NAMALWA (cell line): ENCODE results near the gene MLX.

ENCODE experiments used
- DNase-seq: peaks from one replicate; pipeline ENCODE4 v3.0.0-alpha.2; 2015; ENCODE audit warnings: low spot score

The MLX gene, protein sequence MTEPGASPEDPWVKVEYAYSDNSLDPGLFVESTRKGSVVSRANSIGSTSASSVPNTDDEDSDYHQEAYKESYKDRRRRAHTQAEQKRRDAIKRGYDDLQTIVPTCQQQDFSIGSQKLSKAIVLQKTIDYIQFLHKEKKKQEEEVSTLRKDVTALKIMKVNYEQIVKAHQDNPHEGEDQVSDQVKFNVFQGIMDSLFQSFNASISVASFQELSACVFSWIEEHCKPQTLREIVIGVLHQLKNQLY

DNA sequence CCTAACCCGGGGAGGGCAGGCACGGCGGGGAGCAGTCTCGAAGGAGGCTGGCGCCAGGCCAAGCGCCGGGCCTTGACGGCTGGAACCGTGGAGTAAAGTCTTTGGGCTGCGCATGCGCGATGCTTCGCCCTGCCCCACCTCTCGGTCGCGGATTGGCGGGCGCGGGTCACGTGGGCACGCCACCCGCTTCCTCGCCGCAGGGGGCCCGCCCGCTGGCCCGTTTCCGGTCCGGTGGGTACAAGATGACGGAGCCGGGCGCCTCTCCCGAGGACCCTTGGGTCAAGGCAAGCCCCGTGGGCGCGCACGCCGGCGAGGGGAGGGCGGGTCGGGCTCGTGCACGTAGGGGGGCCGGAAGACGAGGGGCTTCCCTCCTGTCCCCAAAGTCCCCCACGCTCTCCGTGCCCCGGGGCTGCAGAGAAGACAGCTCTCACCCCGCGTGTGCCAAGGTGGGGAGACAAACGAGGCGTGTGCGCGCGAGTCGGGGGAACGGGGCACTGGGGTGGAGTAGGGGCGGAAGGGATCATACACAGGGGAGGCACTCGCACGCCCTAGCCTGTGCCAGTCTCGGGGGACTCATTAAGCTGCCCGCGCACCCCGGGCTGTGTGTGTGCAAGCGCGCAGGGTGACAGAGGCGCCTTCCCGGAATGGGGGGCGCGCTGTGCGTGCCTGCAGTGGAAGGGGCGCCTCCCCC is at the start of gene MLX:
Gene MLX (plus strand): TSS at position 218 of the 691 bp plus-strand sequence. CDS start 25 bp downstream, at position 243.
- peak; percentile 94 for DNase-seq

DNA sequence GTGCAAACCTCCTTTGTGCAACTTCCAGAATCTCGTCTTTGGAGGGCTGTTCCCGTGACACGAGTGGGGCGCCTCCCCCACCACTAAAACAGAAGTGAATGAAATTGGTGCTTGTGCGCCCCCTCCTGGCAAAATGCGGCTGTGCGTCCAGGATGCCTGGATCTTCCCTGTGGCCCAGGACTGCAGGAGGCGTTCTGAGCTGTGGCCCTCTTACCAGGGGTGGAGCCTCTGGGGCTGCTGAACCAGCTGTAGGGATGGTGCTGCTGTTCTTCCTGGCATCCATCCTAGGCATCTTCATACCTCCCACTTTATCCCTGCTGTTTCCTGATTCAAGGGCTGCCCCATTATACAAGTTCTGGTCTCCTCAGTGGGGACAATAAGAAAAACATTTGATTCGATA is 49.4 kb upstream of the MLX start:
- peak; percentile 82 for DNase-seq

DNA sequence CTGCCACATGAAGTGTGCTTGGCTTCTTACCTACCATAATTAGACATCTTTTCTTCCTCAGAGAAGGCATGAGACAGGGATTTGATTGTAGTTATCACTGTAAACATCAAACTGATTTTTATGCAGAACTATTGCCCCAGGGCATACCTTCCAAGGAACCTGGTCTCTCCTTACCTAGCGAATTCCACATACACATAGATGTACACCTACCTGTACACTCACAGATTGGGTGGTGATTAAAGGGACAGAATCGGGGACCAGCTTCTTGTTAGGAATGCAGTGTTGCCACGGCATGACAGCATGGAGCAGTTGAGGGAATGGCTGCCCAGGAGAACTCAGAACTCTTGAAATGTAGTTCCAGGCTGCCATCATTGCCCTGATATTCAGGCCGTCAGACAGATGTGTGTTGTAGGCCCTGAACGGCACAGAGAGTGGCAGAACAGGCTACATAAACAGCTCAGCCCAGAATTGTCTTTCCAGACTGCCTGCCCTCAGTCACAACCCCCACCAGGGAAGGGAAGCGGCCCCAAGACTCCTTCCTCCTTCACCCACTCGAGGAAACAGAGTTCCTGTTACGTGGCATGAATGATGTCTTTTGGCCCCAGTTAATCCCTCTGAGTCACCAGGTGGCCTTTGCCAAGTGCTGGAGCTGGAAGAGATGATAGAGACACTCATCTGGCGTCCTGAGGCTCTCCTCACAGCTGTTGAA is 48.7 kb upstream of the MLX start:
- no peak for DNase-seq

DNA sequence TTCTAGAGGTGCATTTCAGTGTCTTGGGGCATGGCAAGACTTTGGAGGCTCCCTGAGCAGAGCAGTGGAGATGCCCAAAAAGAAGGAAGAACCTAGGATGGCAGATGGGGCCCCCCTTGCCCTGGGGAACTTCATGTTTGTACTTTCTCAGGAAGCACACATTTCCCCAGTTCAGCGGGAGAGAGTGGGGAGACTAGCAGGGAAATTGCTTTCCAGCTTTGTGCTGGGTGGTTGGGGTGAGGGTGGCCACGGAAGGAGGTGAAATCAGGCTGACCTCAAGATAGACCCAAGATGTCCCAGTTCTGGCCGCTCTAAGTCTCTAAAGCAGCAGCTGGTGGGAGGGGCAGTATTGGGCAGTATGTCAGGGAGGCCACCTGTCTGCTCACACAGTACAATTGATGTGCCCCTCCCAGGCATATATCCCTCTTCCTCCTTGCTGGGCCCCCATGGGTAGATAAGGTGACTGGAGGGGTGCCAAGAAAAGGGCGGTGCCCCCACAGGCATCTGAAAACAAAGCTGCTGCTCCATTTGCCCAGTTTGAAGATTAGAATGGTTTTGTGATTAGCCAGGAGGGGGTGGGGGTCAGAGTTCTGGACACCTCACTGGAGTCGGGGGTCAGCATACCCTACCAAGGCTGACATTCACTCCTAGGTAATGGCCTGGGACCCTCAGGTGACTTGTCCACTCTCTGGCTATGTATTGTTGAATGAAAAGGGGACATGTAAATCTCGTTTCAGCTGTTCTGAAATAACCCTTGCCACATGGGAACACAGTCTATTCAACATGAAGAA is 48.0 kb upstream of the MLX start:
- no peak for DNase-seq

DNA sequence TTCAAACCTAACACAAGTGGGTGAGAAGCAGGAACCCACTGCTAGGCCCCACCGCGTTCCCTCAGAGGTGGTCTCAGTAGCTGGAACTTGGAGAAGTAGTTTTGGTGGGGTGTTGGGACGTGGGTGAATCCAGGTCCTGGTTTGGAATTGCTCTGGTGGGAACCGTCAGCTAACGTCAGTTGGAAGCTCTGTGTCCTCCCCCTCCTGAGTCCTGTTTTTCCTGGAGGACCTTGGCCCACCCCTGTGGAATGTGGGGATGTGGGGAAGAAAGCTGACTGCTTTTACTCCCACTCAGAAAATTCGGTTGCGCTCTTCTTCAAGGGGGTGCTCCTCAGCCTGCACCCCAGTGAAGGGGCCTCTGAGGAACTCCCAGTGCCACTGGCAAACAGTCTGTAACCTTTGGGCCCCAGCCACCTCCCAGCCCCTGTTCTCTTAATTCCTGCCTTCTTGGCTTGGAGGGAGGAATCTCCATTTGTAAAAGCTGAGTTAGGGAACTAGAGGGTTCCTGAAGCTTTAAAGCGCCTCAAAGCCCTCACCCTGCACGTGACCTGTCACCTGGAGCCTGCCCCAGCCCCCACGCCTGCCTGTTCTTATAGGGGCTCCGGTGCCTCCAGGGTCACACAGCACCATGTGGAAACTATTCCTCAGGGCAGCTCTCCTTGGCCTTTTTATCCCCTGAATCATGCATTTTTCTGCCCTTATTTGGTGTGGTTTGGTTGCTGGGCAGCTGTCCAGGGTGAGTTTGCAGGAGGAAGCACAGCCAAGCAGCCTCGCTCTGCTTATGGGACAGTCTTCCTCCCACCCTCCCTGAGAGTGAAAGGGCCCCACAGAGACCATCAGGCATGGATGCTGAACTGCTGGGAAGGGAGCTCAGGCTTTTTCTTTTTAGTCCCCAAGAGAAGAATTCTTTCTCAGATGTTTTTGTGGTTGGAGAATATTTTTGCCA is 47.1 kb upstream of the MLX start:
- DNase-seq, result no peak

DNA sequence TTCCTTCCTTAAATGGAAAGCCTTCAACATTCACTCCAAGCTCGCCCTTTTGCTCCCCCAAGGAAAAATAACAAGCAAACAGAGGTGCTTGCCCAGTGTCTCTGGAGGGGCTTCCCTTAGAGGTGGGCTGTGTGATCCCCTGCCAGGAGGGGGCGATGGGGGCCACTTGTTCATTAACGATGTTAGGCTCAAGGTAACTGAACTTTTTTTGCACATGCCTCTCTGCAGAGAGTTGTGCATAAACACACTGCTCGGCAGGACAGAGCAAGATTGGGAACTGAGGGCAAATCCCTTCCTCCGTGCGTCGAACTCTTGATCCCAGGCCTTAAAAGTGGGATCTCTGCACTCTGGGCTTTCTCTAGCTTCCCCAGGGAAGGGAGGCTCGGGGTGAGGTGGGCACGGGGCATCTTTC is 46.4 kb upstream of the MLX start:
- DNase-seq, result peak; percentile 62

DNA sequence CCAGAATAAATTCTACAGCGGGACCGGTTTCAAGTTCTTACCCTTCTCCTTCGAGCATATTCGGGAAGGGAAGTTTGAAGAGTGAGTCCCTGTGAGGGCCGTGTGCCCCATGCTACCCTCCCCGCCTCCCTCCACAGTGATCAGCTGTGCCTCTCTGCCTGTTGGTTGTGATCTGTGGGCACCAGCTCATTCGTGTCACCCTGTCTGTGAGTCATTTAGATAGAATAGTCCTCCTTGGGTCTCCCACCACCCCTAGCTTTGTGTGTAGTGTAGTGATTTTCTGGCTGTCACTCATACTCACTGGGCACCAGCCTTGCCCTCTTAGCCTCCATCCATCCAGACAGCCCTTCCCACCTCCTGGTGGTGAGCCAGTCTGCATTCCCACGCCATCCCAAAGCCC is 45.9 kb upstream of the MLX start:
- no peak for DNase-seq

DNA sequence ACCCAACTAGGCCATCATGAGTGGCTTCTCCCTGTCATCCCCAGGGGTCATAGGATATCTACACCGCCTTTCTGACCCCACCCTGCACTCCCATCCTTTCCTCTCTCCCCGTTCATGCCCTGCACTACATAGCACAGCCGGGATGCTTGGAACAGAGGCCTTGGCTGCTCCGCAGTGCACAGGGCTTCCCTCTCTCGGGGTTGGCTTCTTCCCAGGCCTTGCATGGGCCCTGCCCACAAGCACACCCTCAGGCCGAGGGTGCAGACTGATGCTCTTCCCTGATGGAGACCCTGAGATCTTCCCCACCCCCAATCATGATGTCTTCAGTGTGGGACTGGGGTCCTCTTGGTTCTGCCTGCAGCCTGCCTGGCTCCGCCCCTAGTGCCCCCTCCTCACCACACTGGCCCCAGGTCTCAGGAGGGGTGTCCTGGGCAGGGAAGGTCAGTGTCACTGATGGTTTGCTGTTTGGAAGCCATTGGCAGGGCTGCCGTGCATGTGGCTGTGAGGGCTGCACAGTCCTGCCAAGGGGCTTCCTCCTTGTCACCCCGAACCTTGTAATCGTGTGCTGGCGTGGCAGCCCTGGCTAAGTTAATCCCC is 45.1 kb upstream of the MLX start:
- DNase-seq, result no peak

DNA sequence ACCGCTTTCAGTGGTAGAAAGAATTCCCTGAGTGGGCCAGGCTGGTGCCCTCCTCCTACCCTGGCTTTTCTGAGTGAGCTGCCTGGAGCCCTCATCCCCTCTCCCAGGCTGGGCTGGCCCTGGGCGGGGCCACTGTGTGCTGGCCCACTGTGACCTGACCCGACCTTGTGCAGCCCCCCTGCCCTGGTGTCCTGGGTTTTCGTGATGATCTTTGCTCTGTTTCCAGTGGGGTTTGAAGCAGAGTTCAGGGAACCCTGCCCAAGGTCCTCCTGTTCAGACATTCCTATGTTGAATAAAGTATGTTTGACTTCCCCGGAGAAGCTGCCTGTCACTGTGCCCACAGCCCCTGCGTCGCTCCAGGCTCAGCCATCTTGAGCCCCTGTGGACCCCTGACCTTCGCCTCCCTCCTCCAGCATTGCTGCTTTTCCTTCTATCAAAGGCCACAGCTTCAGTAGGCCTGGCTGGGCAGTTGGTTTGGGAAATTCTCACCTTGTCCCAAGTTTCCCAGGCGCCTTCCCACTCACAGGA is 44.6 kb upstream of the MLX start:
- no peak for DNase-seq

DNA sequence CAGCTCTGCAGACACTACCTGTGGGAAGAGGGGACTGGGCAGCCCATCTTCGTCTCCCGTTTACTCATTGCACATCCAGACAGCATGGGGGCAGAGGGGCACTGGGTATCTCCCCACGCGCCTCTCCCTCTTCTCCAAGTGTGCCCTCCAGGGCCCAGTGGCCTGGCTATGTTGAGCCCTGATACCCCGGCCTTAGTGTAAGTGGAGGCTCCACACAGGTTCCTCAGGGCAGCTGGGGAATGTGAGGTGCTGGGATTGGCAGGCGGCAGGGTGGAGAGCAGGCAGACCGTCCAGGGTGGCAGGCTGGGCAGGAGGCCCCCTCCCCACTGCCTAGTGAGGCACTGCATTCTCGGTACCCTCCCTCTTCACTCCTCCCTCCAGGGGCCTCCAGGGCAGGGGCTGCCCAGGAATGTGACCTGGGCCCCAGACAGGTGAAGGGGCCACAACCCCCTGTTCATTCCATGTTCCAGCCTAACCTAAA is 44.1 kb upstream of the MLX start:
- no peak for DNase-seq

DNA sequence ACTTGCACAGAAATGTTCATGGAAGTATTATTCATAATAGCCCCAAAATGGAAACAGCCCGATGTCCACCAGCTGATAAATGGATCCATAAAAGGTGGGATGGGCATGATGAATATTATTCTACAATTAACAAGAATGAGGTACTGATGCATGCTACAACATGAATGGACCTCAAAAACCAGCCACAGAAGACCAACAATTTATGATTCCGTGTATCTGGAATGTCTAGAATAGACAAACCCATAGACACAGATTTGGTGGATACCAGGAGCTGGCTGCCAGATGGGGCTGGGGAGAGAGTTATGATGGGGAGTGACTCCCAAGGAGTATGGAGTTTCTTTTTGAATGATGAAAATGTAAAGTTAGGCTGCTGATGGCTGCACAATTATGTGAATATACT is 41.7 kb upstream of the MLX start:
- DNase-seq, result no peak

DNA sequence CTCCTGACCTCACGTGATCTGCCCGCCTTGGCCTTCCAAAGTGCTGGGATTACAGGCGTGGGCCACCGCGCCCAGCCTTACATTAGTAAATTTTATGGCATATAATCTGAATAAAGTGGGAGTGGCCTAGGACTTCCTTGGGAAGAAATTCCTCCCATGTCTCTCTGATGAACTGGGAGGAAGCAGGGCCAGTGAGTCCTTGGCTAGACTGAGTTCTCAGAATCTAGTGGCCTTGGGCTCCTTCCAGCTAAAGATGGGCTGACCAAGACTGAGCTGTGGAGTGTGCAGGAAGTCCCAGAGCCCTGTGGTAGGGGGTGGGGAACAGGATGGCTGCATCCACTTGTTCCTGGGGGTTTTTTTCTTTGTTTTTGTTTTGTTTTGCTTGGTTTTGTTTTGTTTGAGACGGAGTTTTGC is 40.9 kb upstream of the MLX start:
- DNase-seq, result no peak

DNA sequence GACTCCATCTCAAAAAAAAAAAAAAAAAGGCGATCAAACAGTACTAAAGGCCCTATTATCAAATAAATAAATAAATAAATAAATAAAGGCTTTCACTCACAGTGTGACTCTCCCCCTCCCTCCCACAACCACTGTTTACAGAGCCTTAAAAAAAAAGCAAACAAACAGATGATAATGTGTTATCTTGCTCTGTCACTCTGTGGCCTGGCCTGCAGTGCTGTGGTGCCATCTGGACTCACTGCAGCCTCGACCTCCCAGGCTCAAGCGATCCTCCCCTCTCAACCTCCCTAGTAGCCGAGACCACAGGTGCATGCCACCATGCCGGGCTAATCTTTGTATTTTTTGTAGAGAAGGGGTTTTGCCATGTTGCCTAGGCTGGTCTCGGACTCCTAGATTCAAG is 39.0 kb upstream of the MLX start:
- DNase-seq, result no peak

DNA sequence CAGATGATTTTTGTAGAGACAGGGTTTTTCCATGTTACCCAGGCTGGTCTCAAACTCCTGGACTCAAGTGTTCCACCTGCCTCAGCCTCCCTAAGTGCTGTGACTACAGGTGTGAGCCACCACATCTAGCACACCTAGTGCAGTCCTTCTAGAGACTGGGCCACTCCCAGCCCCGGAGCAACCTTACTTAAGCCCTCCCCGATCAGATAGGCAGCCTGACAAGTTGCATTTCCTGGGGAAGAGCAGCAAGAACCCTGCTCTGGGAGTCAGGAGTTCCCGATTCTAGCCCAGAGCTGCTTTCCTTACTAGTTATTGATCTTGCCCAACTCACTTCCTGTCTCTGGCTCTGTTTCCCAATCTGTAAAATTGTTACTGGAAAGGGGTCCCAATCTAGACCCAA is 37.8 kb upstream of the MLX start:
- DNase-seq, result no peak

DNA sequence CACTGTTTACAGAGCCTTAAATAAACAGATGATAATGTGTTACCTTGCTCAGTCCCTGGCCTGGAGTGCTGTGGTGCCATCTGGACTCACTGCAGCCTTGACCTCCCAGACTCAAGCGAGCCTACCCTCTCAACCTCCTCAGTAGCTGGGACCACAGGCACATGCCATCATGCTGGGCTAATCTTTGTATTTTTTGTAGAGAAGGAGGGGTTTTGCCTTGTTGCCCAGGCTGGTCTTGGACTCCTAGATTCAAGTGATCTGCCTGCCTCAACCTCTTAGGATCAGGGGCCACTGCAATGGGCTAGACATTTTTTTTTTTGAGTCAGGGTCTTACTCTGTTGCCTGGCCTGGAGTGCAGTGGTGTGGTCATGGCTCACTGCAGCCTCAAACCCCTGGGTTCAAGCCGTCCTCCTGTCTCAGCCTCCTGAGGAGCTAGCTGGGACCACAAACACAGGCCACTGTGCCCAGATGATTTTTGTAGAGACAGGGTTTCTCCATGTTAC is 35.9 kb upstream of the MLX start:
- DNase-seq, result no peak

DNA sequence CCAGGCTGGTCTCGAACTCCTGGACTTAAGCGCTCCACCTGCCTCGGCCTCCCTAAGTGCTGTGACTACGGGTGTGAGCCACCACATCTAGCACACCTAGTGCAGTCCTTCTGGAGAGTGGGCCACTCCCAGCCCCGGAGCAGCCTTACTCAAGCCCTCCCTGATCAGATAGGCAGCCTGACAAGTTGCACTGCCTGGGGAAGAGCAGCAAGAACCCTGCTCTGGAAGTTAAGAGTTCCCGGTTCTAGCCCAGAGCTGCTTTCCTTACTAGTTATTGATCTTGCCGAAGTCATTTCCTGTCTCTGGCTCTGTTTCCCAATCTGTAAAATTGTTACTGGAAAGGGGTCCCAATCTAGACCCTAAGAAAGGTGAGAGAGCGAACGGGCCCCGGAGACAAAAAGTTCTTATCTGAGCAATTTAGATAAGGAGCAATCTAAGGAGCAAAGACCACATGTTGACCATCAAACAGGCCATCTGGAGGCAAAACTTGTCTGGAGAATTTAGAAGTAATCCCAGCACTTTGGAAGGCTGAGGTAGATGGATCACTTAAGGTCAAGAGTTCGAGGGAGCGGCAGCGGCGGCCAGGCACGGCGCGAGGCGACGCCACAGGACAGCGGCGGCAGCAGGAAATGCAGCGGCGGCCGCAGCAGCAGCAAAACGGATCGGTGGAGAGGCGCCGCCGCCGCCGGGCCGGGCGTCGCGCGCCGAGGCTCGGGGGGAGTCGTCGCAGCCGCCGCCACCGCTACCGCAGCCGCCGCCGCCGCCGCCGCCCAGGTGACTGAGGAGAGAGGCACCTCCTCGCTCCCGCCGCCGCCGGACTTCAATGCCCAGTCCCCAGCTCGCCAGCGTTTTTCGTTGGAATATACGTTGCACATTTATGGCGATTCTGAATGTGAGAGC is 35.2 kb upstream of the MLX start:
- peak; percentile 69 for DNase-seq

DNA sequence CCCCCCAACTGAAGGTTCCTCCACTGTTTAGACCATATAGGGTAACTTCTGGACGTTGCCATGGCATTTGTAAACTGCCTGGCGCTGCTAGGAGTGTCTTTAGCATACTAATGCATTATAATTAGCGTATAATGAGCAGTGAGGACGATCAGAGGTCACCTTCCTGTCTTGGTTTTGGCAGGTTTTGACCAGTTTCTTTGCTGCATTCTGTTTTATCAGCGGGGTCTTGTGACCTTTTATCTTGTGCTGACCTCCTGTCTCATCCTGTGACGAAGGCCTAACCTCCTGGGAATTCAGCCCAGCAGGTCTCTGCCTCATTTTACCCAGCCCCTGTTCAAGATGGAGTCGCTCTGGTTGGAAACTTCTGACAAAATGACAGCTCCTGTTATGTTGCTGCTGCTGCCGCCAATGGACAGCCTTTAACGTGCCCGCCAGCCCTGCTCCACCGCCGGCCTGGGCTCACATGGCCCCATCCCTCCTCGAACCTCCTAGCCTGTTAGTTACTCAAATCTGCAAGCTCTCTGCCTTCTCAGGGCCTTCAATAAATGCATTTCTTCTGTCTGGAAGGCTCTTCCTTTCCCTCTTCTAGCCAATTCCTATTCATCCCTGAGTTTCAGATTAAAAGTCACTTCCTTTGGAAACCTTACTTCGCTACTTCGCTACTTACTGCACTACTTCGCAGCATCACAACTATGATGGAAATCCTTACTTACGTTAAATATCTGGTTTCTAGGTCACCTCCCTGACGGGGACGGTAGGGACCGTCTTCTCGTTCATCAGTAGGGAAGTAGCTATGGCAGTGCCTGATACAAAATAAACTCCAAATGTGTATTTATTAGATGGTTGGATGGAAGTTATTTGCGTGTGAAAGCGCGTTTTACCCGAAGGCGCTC is 31.5 kb upstream of the MLX start:
- peak; percentile 26 for DNase-seq

DNA sequence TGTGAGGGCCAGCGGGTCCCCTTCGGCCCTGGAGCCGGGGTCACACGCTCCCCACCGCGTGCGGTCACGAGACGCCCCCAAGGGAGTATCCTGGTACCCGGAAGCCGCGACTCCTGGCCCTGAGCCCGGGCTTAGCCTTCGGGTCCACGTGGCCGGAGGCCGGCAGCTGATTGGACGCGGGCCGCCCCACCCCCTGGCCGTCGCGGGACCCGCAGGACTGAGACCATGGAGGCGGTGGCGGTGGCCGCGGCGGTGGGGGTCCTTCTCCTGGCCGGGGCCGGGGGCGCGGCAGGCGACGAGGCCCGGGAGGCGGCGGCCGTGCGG is 30.9 kb upstream of the MLX start, which contains the start of gene NAGLU:
Gene NAGLU (plus strand): TSS at position 194 of the 324 bp plus-strand sequence. CDS start 32 bp downstream, at position 226.
- peak; percentile 95 for DNase-seq
